Measurements from ENCODE around the gene DPEP2. TPM values are rescaled to one million over a fixed set of nuclear protein-coding genes. Genes with fewer than 3 reads are reported as not detected.

Gene DPEP2
- total and polyA plus RNA-seq, 2 of the 13 experiments (the other 11 are each of a cell fraction or from before 2014, with no cell fraction given), result 0.18 TPM; not detected in 1

DNA sequence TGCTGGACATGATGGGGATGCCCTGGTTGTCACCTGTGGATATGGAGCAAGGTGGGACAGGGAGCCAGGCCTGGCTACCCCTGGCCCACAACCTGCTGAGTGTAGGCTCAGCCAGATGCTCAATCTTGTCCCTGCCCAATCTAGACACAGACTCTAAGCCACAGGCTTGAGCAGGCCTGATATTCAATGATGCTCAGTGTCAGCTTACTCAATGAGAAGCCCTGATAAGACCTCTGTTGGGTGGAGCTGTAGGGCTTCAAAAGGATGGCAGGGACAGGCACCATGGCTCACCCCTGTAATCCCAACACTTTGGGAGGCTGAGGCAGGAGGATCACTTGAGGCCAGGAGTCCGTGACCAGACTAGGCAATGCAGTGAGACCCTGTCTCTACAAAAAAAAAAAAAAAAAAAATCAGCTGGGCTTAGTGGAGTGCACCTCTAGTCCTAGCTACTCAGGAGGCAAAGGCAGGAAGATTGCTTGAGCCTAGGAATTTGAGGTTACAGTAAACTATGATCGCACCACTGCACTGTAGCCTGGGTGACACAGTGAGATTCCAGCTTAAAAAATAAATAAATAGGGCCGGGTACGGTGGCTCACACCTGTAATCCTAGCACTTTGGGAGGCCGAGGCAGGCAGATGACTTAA lies 58.7 kb downstream of the DPEP2 start (continued):
- TF ChIP-seq AGO1 (IDR thresholded peaks at IDR 0.05; ENCODE audit: low read depth, low read length, poor library complexity, severe bottlenecking) (no peak), SNAPC4 (CRISPR knock-in tag; IDR thresholded peaks at IDR 0.05) (no peak), JUND (CRISPR knock-in tag; IDR thresholded peaks at IDR 0.05) (no peak), ZNF501 (CRISPR knock-in tag; IDR thresholded peaks at IDR 0.05) (peak; percentile 57; the same call in 1 of the 2 replicates), ADNP (CRISPR knock-in tag; IDR thresholded peaks at IDR 0.05) (no peak), ZNF460 (CRISPR knock-in tag; IDR thresholded peaks at IDR 0.05; ENCODE audit: borderline replicate concordance) (peak; percentile 31; the same call in 1 of the 2 replicates), ZNF800 (CRISPR knock-in tag; IDR thresholded peaks at IDR 0.05) (no peak), RXRB (CRISPR knock-in tag; IDR thresholded peaks at IDR 0.05; ENCODE audit: borderline replicate concordance) (no peak), POLR2A (IDR thresholded peaks at IDR 0.05; ENCODE audit: insufficient read depth in 1 of 2, low read depth in 2 of 2, low read length in 2 of 2) (peak in 1 of 2 experiments; percentile 48; a peak in 1 of 4 replicates), SAFB2 (CRISPR knock-in tag; IDR thresholded peaks at IDR 0.05; ENCODE audit: borderline replicate concordance, low read depth) (peak; percentile 17; the same call in 1 of the 2 replicates), KDM2A (CRISPR knock-in tag; IDR thresholded peaks at IDR 0.05; ENCODE audit: borderline replicate concordance, low read depth) (peak; percentile 17; the same call in 1 of the 2 replicates), ZNF547 (CRISPR knock-in tag; IDR thresholded peaks at IDR 0.05) (0 out of 2 replicates have a peak, but pooled peaks have one; percentile 11), ZNF816 (CRISPR knock-in tag; IDR thresholded peaks at IDR 0.05; ENCODE audit: borderline replicate concordance) (0 out of 2 replicates have a peak, but pooled peaks have one; percentile 3), HOXA5 (CRISPR knock-in tag; IDR thresholded peaks at IDR 0.05) (no peak), NR2C2 (CRISPR knock-in tag; IDR thresholded peaks at IDR 0.05; ENCODE audit: borderline replicate concordance) (no peak)
- TF ChIP-seq, protein P1, sequence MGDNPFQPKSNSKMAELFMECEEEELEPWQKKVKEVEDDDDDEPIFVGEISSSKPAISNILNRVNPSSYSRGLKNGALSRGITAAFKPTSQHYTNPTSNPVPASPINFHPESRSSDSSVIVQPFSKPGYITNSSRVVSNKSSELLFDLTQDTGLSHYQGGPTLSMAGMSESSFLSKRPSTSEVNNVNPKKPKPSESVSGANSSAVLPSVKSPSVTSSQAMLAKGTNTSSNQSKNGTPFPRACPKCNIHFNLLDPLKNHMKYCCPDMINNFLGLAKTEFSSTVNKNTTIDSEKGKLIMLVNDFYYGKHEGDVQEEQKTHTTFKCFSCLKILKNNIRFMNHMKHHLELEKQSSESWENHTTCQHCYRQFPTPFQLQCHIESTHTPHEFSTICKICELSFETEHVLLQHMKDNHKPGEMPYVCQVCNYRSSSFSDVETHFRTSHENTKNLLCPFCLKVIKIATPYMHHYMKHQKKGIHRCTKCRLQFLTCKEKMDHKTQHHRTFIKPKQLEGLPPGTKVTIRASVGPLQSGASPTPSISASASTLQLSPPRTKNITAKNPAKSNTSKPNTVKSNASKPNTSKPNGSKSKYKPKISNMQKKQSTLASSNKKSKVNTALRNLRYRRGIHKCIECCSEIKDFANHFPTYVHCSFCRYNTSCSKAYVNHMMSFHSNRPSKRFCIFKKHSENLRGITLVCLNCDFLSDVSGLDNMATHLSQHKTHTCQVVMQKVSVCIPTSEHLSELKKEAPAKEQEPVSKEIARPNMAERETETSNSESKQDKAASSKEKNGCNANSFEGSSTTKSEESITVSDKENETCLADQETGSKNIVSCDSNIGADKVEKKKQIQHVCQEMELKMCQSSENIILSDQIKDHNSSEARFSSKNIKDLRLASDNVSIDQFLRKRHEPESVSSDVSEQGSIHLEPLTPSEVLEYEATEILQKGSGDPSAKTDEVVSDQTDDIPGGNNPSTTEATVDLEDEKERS (CRISPR knock-in tag; IDR thresholded peaks at IDR 0.05), result no peak

Measured in HepG2 (cell line).